Keratinocyte (primary cell): Measurements from ENCODE around the gene DUSP5. TPM values are rescaled to one million over a fixed set of nuclear protein-coding genes. Genes with fewer than 3 reads are reported as not detected.

ENCODE experiments used
- DNase-seq: peaks from one replicate; pipeline ENCODE4 v3.0.0-alpha.2; 2011; ENCODE audit warnings: low read depth, missing footprints, low spot score
- FAIRE-seq: peaks from 2 replicates; lab custom pipeline; 2011; peaks lifted over from hg19 to GRCh38; lab: Jason Lieb, UNC
- H2AFZ ChIP-seq: 2 replicates; pipeline ENCODE4 v1.6.0; 2012; ENCODE audit warnings: low read length, control low read depth, inconsistent platforms; ENCODE audit not compliant: control insufficient read depth
- H3K27ac ChIP-seq: 2 replicates; pipeline ENCODE4 v1.5.1; 2011; ENCODE audit warnings: low read length; ENCODE audit not compliant: control insufficient read depth, insufficient read depth
- H3K27me3 ChIP-seq: 3 replicates; pipeline ENCODE4 v1.6.0; 2011; ENCODE audit warnings: low read length; ENCODE audit not compliant: control insufficient read depth, insufficient read depth; ENCODE audit errors: extremely low read depth
- H3K36me3 ChIP-seq, 2 experiments: 2 replicates in 1 of 2; 3 replicates in 1 of 2; pipeline ENCODE4 v1.5.1; 2011; ENCODE audit warnings: low read length in 2 of 2, mild to moderate bottlenecking in 1 of 2; ENCODE audit not compliant: control insufficient read depth in 2 of 2, insufficient read depth in 2 of 2; ENCODE audit errors: extremely low read depth in 1 of 2
- H3K4me1 ChIP-seq: 3 replicates; pipeline ENCODE4 v1.5.1; 2011; ENCODE audit warnings: low read length; ENCODE audit not compliant: control insufficient read depth, insufficient read depth; ENCODE audit errors: extremely low read depth
- H3K4me2 ChIP-seq: 3 replicates; pipeline ENCODE4 v1.6.0; 2011; ENCODE audit warnings: low read depth, low read length; ENCODE audit not compliant: control insufficient read depth, insufficient read depth; ENCODE audit errors: extremely low read depth
- H3K4me3 ChIP-seq, 3 experiments: fragments of 200-600 bp in 1 of 3; sonication (generic) in 1 of 3; 2 replicates in 2 of 3; 3 replicates in 1 of 3; pipeline ENCODE4 v1.5.1; 2011 to 2016; ENCODE audit warnings: low read length in 3 of 3, mild to moderate bottlenecking in 3 of 3, control low read depth in 2 of 3, inconsistent platforms in 1 of 3, low read depth in 1 of 3, mixed read lengths in 1 of 3, mixed run types in 1 of 3, moderate library complexity in 1 of 3; ENCODE audit not compliant: control insufficient read depth in 2 of 3, insufficient read depth in 2 of 3; ENCODE audit errors: extremely low read depth in 1 of 3
- H3K79me2 ChIP-seq: 2 replicates; pipeline ENCODE4 v1.6.0; 2012; ENCODE audit warnings: low read length; ENCODE audit not compliant: control insufficient read depth, insufficient read depth
- H3K9ac ChIP-seq: 3 replicates; pipeline ENCODE4 v1.6.0; 2011; ENCODE audit warnings: low read length; ENCODE audit not compliant: control insufficient read depth, insufficient read depth; ENCODE audit errors: extremely low read depth
- H3K9me1 ChIP-seq: 3 replicates; pipeline ENCODE4 v1.6.0; 2011; ENCODE audit warnings: low read length; ENCODE audit not compliant: control insufficient read depth, insufficient read depth; ENCODE audit errors: extremely low read depth
- H3K9me3 ChIP-seq: 2 replicates; pipeline ENCODE4 v1.5.1; 2012; ENCODE audit warnings: low read depth, low read length; ENCODE audit not compliant: control insufficient read depth
- H4K20me1 ChIP-seq: 3 replicates; pipeline ENCODE4 v1.6.0; 2011; ENCODE audit warnings: low read length; ENCODE audit not compliant: control insufficient read depth, insufficient read depth; ENCODE audit errors: extremely low read depth
- CTCF ChIP-seq, 3 experiments: IDR thresholded peaks in 1 of 3; conservative IDR thresholded peaks in 1 of 3; optimal IDR thresholded peaks in 1 of 3; 2 replicates in 2 of 3; 3 replicates in 1 of 3; pipeline versions ENCODE3 to v1.5.1; 2011; ENCODE audit warnings: low read length in 3 of 3, mild to moderate bottlenecking in 3 of 3, moderate library complexity in 2 of 3, control low read depth in 1 of 3, inconsistent platforms in 1 of 3; ENCODE audit not compliant: insufficient read depth in 2 of 3; ENCODE audit errors: extremely low read depth in 1 of 3
- EZH2 ChIP-seq: IDR thresholded peaks from one replicate; pipeline ENCODE4 v1.6.1; 2012; ENCODE audit warnings: inconsistent platforms, mild to moderate bottlenecking, low read length, moderate library complexity
- dilution Hi-C: fragments of 300-500 bp; cut with MboI; formaldehyde crosslinking; loops from one replicate; pipeline ENCODE4 v1.7.0; 2020; ENCODE audit warnings: low sequenced_read_pairs; ENCODE audit not compliant: extremely low pct_ligation_motif_present
- polyA minus RNA-seq, 3 experiments: library from RNA; depleted of rRNA, polyadenylated mRNA; stranded (reverse); fragments of >200 nt; gene quantifications; 1 replicate in 1 of 3; 2 replicates in 1 of 3; 3 replicates in 1 of 3; pipeline ENCODE4 v1.2.3, GENCODE V29; 2011
- polyA plus RNA-seq, 5 experiments: library from polyadenylated mRNA; depleted of rRNA in 3 of 5; stranded (reverse) in 3 of 5; stranded (forward) in 1 of 5; unstranded in 1 of 5; fragments of >200 nt; gene quantifications; 1 replicate in 1 of 5; 2 replicates in 3 of 5; 3 replicates in 1 of 5; pipeline versions ENCODE4 v1.2.1 to v1.2.3, GENCODE V29; 2011 to 2012; ENCODE audit warnings: missing spikeins in 2 of 5, low read depth in 1 of 5, low replicate concordance in 1 of 5

The DUSP5 gene
- polyA plus RNA-seq (38.0 to 55.5 TPM (median 49.6 TPM) in 3 replicates), polyA minus RNA-seq (95.1 to 130 TPM (median 126 TPM) in 3 replicates)
- polyA plus RNA-seq (2011; ENCODE audit: low read depth) = 22.8 TPM
- 41.9 and 45.2 TPM in 2 replicates for polyA plus RNA-seq (2011; cell fraction: cytosol; rRNA removed)
- polyA plus RNA-seq (2011; cell fraction: nucleus; rRNA removed) = 50.2 and 50.3 TPM in 2 replicates
- polyA plus RNA-seq (2012; ENCODE audit: low replicate concordance) = 33.6 and 62.0 TPM in 2 replicates
- 115 TPM for polyA minus RNA-seq (2011; cell fraction: cytosol; rRNA and poly(A)+ RNA removed)
- 42.7 and 55.8 TPM in 2 replicates for polyA minus RNA-seq (2011; cell fraction: nucleus; rRNA and poly(A)+ RNA removed)

- Histone ChIP-seq H3K9me1 (no peaks in the 10 kb centered on the region), H3K27ac (peak within 1 kb of the TSS; percentile 84), H2AFZ (no peak within 1 kb of the TSS), H3K27me3 (no peaks in the 10 kb centered on the region), H3K79me2 (peaks cover 73% of the 10 kb centered on the region), H3K9ac (peak within 1 kb of the TSS; percentile 93), H3K4me2 (peak within 1 kb of the TSS; percentile 96), H3K36me3 (peaks cover 0 to 28% of the 10 kb centered on the region in 2 experiments), H4K20me1 (peaks cover 28% of the 10 kb centered on the region), H3K4me1 (peaks cover 44% of the 10 kb centered on the region), H3K9me3 (no peaks in the 10 kb centered on the region), H3K4me3 (peak within 1 kb of the TSS; percentile 91 to 99 (median 98))
- no peak for TF ChIP-seq EZH2
- TF ChIP-seq CTCF (optimal IDR thresholded peaks at IDR 0.05 in 1 of 3, IDR thresholded peaks at IDR 0.05 in 1 of 3, conservative IDR thresholded peaks at IDR 0.05 in 1 of 3; ENCODE audit: extremely low read depth in 1 of 3, insufficient read depth in 2 of 3, low read length in 3 of 3) = no peak
- DNase-seq = no peak
- dilution Hi-C loops = no loop called here
- FAIRE-seq = no peak
Measured at GRCh38 chr10:110497438-110498086, at the start of gene DUSP5. Gene DUSP5 (plus strand): TSS chr10:110497907. CDS start chr10:110498122, 215 bp downstream.

- dilution Hi-C loops = no loop called here
- TF ChIP-seq EZH2 (no peak), CTCF (optimal IDR thresholded peaks at IDR 0.05 in 1 of 3, IDR thresholded peaks at IDR 0.05 in 1 of 3, conservative IDR thresholded peaks at IDR 0.05 in 1 of 3; ENCODE audit: extremely low read depth in 1 of 3, insufficient read depth in 2 of 3, low read length in 3 of 3) (no peak)
- Histone ChIP-seq H2AFZ (no peak overlapping the region), H3K27me3 (no peaks in the 10 kb centered on the region), H3K9me1 (no peaks in the 10 kb centered on the region), H3K79me2 (no peaks in the 10 kb centered on the region), H3K9ac (no peak overlapping the region), H3K4me1 (peaks cover 19% of the 10 kb centered on the region), H4K20me1 (no peaks in the 10 kb centered on the region), H3K9me3 (no peaks in the 10 kb centered on the region), H3K36me3 (no peaks in the 10 kb centered on the region), H3K27ac (no peak overlapping the region), H3K4me2 (no peak overlapping the region), H3K4me3 (no peak overlapping the region)
- DNase-seq (no peak), FAIRE-seq (no peak)
Measured at GRCh38 chr10:110448682-110449418, 48.9 kb upstream of the DUSP5 start.
